HG03108 (cell line): ENCODE data around the gene IL6ST.
"Not testable (repeated sequence)": the region's sequence is repeated elsewhere in the genome, so short reads cannot be mapped to it uniquely, and the experiment has no call there.

Source experiments
- ATAC-seq: cut with Tn5 transposase; IDR thresholded peaks from one replicate; pipeline ENCODE4 v1.9.1; 2021; ENCODE audit warnings: moderate library complexity; ENCODE audit not compliant: unreplicated experiment

IL6ST gene

DNA sequence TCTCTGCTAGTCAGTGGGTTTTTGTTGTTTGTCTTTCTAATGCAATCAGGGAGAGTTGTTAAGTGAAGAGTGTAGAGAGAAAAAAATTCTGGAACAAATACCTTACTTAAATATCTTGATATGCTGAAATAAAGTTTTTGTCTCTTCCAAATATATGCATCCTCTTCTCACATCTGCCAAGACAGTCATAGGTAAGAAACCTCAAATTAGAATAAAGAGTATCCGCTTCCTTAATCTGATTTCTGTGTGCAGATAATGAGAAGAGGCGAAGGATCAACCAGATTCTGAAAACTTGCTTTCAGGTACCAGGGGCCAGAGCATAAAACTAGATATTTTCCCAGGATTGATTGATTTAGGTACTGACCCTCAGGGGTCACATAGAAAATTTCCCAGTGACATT, 11.3 kb upstream of the IL6ST start:
- ATAC-seq = no peak

DNA sequence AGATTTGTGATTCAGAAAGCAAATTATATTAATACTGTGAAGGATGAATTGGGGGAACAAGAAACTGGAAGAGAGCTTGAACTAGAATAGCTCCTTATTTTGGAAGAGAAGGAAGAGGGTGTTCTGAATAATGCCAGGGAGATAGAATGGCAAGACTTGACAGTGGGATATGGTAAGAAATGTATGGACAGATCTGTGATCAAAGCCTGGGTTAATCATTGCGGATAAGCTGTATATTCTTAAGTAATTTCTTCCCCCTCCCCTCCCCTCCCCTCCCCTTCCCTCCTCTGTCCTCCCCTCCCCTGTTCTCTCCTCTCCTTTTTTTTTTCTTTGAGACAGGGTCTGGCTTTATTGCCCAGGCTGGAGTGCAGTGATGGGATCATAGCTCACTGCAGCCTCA, 10.1 kb upstream of the IL6ST start:
- no peak for ATAC-seq

DNA sequence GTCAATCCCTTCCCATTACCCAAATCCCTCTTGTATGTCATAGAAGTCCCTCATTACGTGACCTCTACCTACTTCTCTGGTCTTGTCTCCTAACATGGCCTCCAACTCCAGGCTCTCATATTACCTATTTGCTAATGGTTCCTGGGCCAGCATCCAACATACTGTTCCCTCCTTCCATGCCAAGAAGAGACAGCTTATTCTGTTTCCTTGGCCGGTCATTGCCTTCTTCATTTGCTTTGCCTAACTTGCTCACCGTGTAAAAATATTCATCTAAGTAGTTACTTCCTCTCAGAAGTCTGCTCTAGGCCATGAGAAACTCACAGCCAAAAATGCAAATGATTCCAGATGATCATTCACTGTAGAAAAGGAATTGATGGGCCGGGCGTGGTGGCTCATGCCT, 8.9 kb upstream of the IL6ST start:
- ATAC-seq = no peak

DNA sequence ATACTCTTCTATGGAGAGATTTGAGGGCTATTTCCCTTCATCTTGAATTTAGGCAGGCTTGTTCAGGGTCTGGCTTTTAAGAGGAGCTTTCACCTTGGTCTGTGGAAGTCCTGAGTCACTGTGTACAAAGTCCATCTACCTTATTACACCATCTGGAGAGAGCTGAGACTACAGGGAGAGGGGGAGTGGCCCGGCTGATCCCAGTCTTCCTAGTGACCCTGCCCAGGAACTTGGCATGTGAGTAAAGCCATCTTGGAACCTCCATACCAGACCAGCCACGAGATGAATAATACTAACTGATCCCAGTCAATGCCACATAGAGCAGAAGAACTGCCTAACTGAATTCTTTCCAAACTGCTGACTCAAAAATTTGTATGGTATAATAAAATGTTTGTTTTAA, 8.4 kb upstream of the IL6ST start:
- ATAC-seq = no peak

DNA sequence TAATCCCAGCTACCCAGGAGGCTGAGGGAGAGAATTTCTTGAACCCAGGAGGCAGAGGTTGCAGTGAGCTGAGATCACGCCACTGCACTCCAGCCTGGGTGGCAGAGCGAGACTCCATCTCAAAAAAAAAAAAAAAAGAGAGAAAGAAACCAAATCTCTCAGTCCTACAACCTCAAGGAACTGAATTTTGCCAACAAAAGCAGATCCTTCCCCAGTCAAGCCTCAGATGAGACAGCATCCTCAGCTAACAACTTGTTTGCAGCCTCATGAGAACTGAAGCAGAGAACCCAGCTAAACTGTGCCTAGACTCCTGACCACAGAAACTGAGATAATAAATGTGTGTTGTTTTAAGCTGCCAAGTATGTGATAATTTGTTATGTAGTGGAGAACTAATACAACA, 7.5 kb upstream of the IL6ST start:
- ATAC-seq = no peak

DNA sequence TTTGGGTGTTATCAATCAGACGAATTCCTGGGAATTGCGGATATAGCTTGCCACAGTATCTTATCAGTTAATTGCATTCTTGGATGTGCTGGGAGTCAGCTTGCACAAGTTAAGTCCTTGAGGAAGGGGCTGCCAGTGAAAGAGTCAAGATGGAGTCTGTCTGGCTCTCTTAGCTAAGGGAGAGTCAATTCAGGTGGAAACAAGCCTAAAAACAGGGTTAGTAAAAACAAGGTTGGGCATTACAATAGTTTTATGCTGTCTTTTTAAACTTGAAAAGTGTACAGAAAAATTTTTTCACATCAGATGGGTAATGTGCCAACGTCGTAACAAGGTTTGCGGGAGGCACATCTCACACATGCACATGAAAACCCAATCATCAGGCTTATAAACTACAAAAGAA, 5.5 kb upstream of the IL6ST start:
- not testable (repeated sequence) for ATAC-seq

DNA sequence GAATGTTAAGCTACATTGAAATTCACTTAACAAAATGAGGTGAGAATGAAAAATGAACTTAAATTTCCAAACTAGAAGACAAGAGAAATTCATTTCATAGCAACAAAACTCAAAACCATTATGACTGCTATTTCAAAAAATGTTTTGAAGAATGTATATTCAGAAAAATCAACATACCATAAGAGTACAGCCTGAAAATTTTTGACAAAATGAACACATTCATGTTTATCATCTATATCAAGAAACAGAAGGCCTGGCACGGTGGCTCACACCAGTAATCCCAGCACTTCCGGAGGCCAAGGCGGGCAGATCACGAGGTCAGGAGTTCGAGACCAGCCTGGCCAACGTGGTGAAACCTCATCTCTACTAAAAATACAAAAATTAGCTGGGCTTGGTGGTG, 4.2 kb upstream of the IL6ST start:
- no peak for ATAC-seq

DNA sequence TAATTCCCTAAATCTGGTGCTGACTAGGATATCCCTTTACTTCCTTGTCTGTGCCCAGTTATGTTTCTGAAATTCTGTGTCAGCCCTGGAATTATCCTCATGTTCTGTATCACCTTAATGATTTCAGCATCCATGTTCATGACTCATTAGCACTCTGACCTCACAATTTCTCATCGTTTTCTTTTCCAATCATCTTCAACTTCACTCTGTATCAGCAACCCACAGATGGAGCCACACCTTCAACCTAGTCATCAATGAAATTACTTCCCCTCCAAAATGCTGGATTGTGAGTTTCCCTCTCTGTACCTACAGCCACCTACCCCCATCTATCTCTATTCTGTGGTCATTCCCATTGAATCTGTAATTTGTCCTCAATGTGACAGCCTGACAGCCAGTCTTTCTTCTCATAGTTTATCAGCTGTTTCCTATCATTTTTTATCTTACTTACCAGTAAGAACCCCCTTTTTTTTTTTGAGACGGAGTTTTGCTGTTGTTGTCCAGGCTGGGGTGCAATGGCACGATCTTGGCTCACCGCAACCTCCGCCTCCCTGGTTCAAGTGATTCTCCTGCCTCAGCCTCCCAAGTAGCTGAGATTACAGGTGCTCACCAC, 3.1 kb upstream of the IL6ST start:
- no peak for ATAC-seq

DNA sequence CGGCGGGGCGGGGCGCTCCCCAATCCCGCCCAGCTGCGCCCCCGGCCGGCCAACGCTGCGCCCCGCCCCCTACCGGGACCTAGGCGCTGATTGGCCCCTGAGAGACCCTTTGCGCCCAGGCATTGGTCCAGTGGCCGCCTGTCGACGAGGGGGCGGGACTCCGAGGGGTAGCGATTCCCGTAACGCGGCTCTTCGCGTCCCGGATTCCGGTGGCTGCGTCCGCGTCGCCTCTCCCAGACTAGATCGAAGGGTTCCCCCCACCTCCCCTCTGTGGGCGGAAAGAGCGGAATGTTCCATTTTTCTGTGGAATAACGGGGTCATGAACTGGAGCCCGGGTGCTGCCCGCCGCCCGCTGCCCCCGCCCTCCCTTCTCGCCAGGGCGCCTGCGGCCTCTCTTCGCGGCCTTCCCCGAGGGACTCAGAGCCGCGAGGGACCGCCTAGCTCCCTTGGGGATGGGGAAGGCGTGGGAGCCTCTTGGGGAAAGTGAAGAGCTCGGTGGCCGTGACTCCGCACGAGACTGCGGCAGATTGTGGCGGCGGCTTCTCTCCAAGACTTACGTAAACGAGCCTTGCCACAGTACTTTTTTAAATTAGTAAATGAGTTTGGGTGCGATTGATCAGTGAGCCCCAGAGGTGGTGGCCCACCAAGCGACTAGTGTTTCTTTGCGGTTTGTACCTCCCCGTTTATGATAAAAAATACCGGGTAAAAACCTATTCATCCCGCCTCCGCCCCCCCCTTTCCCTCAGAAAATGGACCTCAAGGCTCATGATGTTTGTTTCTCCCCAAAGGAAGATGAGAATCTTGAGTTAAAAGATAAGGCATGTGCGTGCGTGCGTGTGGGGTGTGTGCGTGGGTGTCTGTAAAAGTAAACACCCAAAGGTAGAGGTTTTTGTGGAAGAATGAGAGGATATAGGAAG, 493 bp upstream of the IL6ST start:
- peak; percentile 96 for ATAC-seq

DNA sequence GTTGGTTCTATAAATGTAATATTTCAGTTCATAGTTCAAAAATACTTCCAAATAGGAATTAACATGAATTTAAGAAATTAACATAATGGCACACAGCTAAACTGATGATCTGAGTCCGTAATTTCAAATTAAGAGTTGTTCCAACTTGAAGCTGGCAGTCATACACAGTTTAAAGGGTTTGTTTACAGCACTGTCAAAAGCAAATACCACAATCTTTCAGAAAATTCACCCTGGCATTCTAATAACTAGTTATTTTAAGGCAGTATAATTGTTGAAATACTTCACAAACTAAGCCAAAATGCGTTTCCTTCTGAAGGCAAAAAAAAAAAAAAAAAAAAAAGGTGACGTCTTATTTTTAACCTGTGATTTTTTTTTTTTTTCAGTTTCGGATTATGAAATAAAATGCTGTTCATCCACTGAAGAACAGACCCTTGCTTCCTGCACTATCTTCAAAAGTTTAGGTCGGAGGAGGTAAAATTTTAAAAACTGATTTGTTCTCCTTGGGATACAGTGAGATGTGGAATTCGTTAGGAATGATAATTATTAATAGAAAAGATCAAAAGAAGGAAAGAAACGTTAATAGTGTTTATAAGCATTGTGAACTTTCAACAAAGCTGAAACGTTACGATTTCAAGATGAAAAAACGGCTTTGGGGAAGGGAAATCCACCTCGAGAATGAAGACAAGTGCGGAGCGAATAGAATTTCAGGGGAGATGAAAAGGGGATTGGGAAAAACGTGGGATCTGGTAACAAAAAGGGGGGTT, 850 bp downstream of the IL6ST start:
- no peak for ATAC-seq

DNA sequence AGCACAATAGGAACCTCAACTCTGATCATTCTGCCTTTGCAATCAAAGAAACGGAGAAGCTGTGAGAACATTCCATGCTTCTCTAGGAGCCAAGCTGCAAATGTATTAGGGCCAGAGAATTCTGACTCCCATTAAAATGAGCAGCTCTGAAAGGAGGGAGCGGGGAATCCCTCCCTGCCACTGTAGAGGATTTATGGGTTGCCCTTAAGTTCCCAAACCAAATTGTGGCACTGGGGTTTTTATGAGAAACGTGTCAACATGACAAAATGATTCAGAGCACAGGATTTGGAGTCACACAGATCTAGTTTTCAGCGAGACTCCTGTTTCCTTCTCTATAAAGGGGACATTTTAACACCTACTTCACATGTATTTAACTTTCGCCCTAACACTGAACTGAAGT, 1.8 kb downstream of the IL6ST start:
- no peak for ATAC-seq

DNA sequence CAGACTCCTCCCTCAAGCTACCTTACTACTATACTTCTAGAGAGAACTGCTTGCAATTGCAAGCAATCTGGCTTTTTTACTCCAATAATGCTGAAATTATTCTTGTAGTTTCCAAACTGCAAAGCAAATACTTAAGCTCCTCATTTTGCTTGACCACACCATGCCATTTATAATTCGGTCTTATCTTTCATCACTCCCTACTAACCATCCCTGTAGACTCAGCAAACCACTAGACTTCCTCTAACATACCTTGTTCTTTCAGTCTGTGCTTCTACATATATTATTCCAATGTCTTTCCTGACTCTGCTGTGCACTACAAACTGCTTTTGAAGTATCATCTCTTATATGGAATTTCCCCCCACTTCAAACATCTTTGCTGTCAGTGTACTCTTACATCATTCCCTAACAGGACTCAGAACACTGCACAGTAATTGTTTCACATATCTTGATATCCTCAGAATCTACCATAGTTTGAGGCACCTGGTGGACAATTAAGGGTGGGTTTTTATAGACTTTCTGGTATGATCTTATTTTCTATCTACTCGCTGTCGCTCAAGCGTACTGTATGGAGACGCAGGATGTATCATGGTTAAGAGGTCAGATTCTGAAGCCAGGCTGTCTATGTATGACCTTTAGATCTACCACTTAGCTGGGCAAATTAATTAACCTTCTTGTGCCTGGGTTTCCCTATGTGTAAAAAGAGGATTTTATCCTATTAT, 2.8 kb downstream of the IL6ST start:
- no peak for ATAC-seq

DNA sequence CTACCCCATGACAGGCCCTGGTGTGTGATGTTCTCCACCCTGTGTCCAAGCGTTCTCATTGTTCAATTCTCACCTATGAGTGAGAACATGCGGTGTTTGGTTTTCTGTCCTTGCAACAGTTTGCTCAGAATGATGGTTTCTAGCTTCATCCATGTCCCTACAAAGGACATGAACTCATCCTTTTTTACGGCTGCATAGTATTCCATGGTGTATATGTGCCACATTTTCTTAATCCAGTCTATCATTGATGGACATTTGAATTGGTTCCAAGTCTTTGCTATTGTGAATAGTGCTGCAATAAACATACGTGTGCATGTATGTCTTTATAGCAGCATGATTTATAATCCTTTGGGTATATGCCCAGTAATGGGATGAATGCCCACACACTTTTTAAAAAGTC, 3.9 kb downstream of the IL6ST start:
- ATAC-seq = not testable (repeated sequence)

DNA sequence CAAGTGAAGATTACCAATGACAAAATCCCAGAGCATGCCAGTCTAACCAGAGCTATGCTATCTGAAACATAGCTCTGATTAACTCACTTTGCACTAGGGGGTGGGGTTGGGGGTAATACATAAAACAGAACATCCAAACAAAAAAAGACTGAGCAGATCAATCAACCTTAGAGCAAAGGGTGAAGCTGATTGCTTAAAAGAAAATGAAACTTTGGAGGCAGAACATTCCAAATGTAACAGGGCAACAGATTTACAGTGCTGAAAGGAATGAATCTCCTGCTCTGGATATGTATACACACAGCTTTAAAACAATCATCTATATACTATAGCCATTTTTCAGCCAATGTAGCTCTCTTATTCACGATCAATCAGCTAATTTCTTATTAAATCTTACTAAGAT, 4.9 kb downstream of the IL6ST start:
- ATAC-seq = no peak

DNA sequence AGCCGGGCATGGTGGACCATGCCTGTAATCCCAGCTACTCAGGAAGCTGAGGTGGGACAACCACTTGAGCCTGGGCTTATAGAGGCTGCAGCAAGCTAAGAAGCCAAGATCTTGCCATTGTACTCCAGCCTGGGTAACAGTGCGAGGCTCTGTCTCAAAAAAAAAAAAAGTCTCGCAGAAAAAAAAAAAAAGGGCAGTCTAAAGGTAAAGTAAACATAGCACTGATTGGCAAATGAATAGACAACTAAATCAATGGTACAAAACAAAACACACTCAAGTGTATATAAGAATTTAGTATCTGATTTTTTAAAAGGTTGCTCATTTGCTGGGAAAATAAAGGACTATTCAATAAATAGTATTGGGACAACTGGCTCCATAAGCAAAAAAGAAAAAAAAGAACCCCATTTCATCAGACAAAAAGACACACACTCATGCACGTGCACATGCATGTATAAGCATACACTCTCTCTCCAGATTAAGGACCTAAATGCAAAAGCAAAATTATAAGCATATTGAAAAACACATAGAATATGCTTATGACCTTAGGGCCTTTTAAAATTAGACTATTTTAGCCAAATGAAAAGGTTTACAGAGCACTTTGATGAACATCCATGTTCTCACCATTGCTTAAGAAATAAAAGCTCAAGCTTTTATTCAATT, 5.7 kb downstream of the IL6ST start:
- ATAC-seq = no peak

DNA sequence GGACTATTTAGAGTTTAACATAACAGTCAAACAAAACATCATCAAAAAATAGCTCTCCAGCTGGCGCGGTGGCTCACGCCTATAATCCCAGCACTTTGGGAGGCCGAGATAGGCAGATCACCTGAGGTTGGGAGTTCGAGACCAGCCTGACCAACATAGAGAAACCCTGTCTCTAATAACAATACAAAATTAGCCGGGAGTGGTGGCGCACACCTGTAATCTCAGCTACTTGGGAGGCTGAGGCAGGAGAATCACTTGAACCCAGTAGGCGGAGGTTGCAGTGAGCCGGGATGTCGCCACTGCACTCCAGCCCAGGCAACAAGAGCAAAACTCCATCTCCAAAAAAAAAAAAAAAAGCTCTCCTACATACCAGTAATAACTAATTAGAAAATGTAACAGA, 6.3 kb downstream of the IL6ST start:
- not testable (repeated sequence) for ATAC-seq

DNA sequence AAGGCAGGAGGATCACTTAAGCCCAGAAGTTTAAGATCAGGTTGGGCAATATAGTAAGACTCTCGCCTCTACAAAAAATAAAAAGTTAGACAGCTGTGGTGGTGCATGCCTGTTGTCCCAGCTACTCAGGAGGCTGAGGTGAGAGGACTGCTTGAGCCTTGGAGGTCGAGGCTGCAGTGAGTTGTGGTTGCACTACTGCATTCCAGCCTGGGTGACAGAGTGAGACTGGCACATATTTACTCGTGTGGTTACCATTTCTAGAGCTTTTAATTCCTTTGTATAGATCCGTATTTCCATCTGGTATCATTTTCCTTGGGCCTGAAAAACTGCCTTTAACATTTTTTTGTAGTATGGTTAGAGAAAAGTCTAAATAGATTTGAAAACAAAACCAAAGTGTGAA, 7.8 kb downstream of the IL6ST start:
- ATAC-seq = no peak

DNA sequence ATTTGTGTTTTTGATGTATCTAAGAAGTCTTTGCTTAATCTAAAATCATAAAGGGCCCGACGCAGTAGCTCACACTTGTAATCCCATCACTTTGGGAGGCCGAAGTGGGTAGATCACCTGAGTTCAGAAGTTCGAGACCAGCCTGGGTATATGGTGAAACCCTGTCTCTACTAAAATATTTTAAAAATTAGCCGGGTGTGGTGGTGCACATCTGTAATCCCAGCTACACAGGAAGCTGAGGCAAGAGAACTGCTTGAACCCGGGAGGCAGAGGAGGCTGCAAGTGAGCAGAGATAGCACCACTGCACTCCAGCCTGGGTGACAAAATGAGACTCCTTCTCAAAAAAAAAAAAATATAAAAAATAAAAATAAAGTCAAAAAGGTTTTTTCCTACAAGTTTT, 9.6 kb downstream of the IL6ST start:
- ATAC-seq = no peak

DNA sequence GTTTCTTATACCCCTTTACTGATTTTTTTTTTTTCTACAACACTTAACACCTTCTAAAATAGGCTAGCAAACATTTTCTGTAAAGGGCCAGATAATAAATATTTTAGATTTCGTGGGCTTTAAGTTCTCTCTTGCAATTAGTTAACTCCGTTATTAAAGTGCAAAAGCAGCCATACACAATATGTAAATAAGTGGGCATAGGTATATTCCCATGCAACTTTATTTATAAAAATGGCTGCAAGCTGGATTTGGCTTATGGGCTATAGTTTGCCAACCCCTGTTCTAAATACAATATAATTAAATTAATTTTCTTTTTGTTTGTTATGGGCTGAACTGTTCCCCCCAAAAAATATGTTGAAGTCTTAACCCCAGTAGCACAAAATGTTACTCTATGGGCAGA, 10.8 kb downstream of the IL6ST start:
- ATAC-seq = no peak

DNA sequence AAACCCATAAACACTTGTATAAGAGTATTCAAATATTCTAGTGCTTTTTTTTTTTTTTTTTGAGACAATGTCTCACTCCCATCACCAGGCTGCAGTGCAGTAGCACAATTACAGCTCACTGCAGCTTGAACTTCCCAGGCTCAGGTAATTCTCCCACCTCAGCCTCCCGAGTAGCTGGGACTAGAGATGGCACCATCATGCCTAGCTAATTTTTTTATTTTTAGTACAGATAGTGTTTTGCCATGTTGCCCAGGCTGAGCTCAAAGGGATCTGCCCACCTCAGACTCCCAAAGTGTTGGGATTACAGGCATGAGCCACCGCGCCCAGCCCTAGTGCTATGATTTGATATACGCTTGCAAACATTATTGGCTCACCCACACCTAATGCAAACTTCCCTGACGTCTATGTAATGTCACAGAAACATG, 11.8 kb downstream of the IL6ST start:
- ATAC-seq = no peak

DNA sequence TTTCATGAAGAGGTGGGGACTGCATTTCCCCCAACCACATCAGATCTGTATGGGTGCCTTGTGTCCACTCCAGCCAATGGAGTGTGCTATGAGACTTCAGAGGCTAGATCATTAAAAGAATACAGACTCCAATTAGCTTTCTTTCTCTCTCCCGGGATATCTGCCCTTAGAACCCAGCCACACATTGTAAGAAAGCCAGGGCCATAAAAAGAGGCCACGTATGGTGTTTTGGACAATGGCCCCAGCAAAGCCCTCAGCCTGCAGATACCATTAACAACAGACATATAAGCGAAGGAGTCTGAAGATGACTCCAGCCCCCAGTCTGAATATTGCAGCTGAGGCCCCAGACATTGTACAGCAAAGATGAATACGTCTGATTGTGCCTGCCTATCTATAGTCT, 21.5 kb downstream of the IL6ST start:
- no peak for ATAC-seq
